Glutamatergic neuron (in vitro differentiated cells): ENCODE measurements around the gene COX5B. TPM values are rescaled to one million over a fixed set of nuclear protein-coding genes. Genes with fewer than 3 reads are reported as not detected.
"Not testable (repeated sequence)": the region's sequence is repeated elsewhere in the genome, so short reads cannot be mapped to it uniquely, and the experiment has no call there.

Experiments used
- DNase-seq: peaks from one replicate; pipeline ENCODE4 v3.0.0; 2022
- H3K27ac Mint-ChIP-seq: one replicate; pipeline ENCODE4 v1.8.0; 2020; ENCODE audit warnings: mild to moderate bottlenecking, mixed read lengths, inconsistent platforms; ENCODE audit not compliant: unreplicated experiment
- H3K27me3 Mint-ChIP-seq: one replicate; pipeline ENCODE4 v1.8.0; 2020; ENCODE audit warnings: mild to moderate bottlenecking, moderate library complexity, mixed read lengths, inconsistent platforms; ENCODE audit not compliant: unreplicated experiment
- H3K36me3 Mint-ChIP-seq: one replicate; pipeline ENCODE4 v1.8.0; 2020; ENCODE audit warnings: mild to moderate bottlenecking, mixed read lengths, inconsistent platforms; ENCODE audit not compliant: unreplicated experiment
- H3K4me1 Mint-ChIP-seq: one replicate; pipeline ENCODE4 v1.8.0; 2020; ENCODE audit warnings: mild to moderate bottlenecking, low read depth, mixed read lengths, inconsistent platforms; ENCODE audit not compliant: unreplicated experiment
- H3K4me3 Mint-ChIP-seq: one replicate; pipeline ENCODE4 v1.8.0; 2020; ENCODE audit warnings: mild to moderate bottlenecking, mixed read lengths, inconsistent platforms; ENCODE audit not compliant: unreplicated experiment
- H3K9me3 Mint-ChIP-seq: one replicate; pipeline ENCODE4 v1.8.0; 2020; ENCODE audit warnings: mild to moderate bottlenecking, moderate library complexity, mixed read lengths, inconsistent platforms; ENCODE audit not compliant: unreplicated experiment
- total RNA-seq: library from RNA; stranded (reverse); fragmentation: NEBNext Ultra II Directional; extraction: Animal tissue kit (Norgen Biotek cat#: 25700); gene quantifications from one replicate; pipeline ENCODE4 v1.2.1, GENCODE V29; 2021; ENCODE audit not compliant: unreplicated experiment
- TF ChIP-seq, protein P1 (sequence below): fragments of 200-600 bp; sonication (generic); IDR thresholded peaks from one replicate; pipeline ENCODE4 v1.5.0; 2021; ENCODE audit not compliant: partially characterized antibody, unreplicated experiment

COX5B gene
- total RNA-seq, 1 donor from 2014 or later = 207 TPM

DNA sequence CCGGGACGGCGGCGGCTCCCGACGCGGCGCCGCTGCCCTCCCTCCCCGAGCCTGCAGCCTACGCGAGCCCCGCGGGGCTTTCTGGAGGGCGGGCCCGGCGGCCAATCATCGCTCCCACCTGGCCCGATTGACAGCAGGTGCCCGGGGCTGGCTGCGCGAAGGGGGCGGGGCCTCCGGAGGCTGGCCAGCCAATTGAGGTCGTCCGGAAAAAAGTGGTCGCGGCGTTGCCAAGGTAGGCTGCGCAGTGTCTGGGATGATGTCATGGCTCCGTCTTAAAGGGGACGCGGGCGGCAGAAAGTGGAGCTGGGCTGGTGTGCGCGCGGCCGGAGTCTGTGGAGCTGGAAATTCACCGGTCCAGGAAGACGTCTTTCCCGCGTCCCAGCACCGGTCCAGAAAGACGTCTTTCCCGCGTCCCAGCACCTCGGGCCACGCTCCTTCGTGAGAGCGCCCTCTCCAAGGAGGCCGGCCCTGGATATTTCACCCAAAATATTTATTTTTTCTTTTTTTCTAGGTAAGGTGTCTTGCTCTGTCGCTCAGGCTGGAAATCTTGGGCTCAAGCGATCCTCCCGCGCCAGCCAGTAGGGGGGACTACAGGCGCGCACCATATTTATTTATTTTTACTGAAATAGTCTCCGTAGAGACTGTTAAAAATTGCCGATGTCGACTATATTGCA, 18.2 kb downstream of the COX5B start, which contains the start of gene ACTR1B:
Gene ACTR1B, minus strand, starts transcription at position 83 of the 674 bp plus-strand sequence. CDS start 154 bp downstream, outside the sequence.
- no peaks in the 10 kb centered on the region for H3K36me3 Mint-ChIP-seq
- TF ChIP-seq, protein P1, sequence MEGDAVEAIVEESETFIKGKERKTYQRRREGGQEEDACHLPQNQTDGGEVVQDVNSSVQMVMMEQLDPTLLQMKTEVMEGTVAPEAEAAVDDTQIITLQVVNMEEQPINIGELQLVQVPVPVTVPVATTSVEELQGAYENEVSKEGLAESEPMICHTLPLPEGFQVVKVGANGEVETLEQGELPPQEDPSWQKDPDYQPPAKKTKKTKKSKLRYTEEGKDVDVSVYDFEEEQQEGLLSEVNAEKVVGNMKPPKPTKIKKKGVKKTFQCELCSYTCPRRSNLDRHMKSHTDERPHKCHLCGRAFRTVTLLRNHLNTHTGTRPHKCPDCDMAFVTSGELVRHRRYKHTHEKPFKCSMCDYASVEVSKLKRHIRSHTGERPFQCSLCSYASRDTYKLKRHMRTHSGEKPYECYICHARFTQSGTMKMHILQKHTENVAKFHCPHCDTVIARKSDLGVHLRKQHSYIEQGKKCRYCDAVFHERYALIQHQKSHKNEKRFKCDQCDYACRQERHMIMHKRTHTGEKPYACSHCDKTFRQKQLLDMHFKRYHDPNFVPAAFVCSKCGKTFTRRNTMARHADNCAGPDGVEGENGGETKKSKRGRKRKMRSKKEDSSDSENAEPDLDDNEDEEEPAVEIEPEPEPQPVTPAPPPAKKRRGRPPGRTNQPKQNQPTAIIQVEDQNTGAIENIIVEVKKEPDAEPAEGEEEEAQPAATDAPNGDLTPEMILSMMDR = peak; percentile 70
- H3K27me3 Mint-ChIP-seq = peaks cover 7% of the 10 kb centered on the region
- peaks cover 25% of the 10 kb centered on the region for H3K4me1 Mint-ChIP-seq
- H3K27ac Mint-ChIP-seq = peak within 1 kb of the TSS; percentile 100
- H3K4me3 Mint-ChIP-seq = peak within 1 kb of the TSS; percentile 94
- DNase-seq = peak; percentile 98
- H3K9me3 Mint-ChIP-seq = peaks cover 15% of the 10 kb centered on the region

DNA sequence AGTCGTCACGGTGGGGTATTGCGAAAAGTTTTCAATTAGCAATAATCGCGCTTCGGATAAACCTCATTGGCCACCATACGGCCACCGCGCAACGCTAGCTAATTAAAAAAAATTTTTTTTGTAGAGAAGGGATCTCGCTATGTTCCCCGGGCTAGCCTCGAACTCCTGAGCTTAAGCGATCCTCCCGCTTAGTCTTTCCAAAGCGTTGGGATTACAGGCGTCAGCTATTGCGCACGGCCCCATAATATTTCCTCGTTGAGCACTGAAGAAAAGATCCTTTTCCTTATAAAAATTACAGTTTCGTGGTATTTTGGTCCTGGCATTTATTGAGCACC, 18.7 kb downstream of the COX5B start:
- Mint-ChIP-seq H3K36me3 (no peaks in the 10 kb centered on the region), H3K27ac (peak overlapping the region; percentile 96), H3K9me3 (peaks cover 15% of the 10 kb centered on the region), H3K4me3 (peak overlapping the region; percentile 93), H3K4me1 (peaks cover 25% of the 10 kb centered on the region), H3K27me3 (peaks cover 7% of the 10 kb centered on the region)
- DNase-seq = peak; percentile 46
- TF ChIP-seq, protein P1 = no peak

DNA sequence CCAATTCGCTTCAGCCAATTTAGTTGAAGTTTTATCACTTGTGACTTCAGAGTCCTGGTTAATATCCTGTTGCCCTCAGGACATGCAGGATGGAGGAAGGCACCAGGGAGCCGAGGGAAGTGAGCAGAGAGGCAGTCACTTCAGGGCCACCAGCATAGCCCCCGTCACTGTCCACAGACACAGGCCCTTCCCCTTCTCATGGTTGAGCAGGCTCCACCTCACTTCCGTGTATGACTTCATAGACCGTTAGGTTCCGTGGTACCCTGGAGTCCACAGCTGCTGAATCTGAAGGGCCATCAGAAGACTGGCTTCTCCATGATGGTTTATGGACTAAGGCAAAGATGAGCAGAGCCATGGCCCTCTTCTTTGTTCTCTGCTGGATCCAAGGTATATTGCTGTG, 23.6 kb downstream of the COX5B start, which contains the start of gene C2orf92:
Gene C2orf92, plus strand, starts transcription at position 266 of the 400 bp plus-strand sequence. Its CDS starts 76 bp downstream, at position 342.
- peaks cover 2% of the 10 kb centered on the region for H3K27me3 Mint-ChIP-seq

DNA sequence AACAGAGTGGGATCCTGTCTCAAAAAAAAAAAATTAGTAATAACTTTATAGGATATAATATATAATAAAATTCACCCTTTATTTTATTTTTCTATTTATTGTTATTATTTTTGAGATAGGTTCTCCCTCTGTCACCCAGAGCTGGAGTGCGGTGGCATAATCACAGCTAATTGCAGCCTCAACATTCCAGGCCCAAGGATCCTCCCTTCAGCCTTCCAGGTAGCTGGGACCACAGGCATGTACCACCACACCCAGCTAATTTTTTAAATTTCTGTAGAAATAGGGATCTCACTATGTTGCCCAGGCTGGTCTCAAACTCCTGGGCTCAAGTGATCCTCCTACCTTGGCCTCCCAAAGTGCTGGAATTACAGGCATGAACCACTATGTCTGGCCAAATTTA, 24.6 kb downstream of the COX5B start:
- H3K4me3 Mint-ChIP-seq = no peak overlapping the region
- peaks cover 2% of the 10 kb centered on the region for H3K9me3 Mint-ChIP-seq
- DNase-seq = no peak
- no peak overlapping the region for H3K27ac Mint-ChIP-seq
- H3K27me3 Mint-ChIP-seq = peaks cover 2% of the 10 kb centered on the region
- peaks cover 7% of the 10 kb centered on the region for H3K36me3 Mint-ChIP-seq
- TF ChIP-seq, protein P1 = no peak
- H3K4me1 Mint-ChIP-seq = peaks cover 4% of the 10 kb centered on the region

More for the DNA sequence above, 23.6 kb downstream of the COX5B start, which contains the start of gene C2orf92:
- no peak within 1 kb of the TSS for H3K27ac Mint-ChIP-seq
- H3K4me3 Mint-ChIP-seq = no peak within 1 kb of the TSS
- TF ChIP-seq, protein P1 = no peak
- peaks cover 2% of the 10 kb centered on the region for H3K9me3 Mint-ChIP-seq
- no peak for DNase-seq
- peaks cover 7% of the 10 kb centered on the region for H3K36me3 Mint-ChIP-seq
- H3K4me1 Mint-ChIP-seq = peaks cover 6% of the 10 kb centered on the region

DNA sequence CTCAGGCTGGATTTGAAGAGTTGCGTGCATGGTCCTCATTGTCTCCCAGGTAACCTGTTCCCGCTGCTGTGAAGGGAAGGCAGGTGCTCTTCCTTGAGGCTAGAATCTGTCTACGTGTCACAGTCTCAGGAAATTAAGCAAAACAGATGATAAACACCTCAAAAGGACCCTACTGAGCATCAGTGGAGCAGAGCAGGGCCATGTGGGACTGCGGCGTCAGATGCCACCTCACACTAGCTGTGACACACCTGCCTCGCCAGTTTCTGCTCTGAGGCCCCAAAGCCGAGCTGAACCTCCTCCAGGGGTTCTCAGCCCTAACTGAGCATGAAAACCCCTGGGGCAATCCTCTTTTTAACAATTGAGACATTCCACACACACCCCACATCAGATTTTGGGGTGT, 25.7 kb downstream of the COX5B start:
- H3K4me1 Mint-ChIP-seq = peaks cover 8% of the 10 kb centered on the region
- TF ChIP-seq, protein P1 = no peak
- H3K27me3 Mint-ChIP-seq = peaks cover 2% of the 10 kb centered on the region
- peaks cover 7% of the 10 kb centered on the region for H3K36me3 Mint-ChIP-seq
- no peak overlapping the region for H3K4me3 Mint-ChIP-seq
- DNase-seq = no peak
- peaks cover 2% of the 10 kb centered on the region for H3K9me3 Mint-ChIP-seq
- H3K27ac Mint-ChIP-seq = no peak overlapping the region

DNA sequence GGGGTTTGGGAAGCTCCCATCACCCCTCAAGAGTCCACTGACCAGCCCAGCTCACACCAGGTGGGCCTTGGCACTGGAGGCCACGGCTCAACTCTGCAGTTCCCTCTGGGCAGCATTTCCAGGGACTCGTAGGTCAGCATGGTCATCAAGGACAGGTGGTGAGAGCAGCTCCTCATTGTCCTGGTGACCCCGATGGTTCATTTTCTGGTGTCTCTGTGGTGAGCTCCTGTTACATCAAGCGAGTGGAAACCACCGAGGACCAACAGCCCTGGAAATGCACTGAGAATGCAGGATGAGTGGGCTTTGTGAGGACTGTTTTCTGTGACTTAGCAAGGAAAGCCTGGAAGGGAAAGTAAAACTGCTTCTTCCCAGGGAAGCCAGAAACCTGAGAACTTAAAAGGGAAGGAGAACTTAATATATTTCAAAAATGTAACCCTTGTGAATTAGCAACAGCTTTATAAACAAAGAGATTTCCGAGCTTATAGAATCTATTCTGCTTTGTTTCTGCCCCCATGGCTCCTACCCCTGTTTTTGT, 26.8 kb downstream of the COX5B start:
- H3K9me3 Mint-ChIP-seq, H3K27me3 Mint-ChIP-seq, DNase-seq, H3K4me1 Mint-ChIP-seq, H3K4me3 Mint-ChIP-seq, H3K27ac Mint-ChIP-seq: not testable (repeated sequence)
- H3K36me3 Mint-ChIP-seq = peaks cover 12% of the 10 kb centered on the region
